GM10266 (cell line): Measurements from ENCODE around the gene EDC3.

Experiments
- DNase-seq: peaks from one replicate; pipeline ENCODE4 v3.0.0; 2012; ENCODE audit errors: extremely low spot score
- CTCF ChIP-seq: IDR thresholded peaks from 2 replicates; pipeline ENCODE4 v1.5.1; 2012; ENCODE audit warnings: mild to moderate bottlenecking, low read depth; ENCODE audit not compliant: control insufficient read depth, insufficient read depth; ENCODE audit errors: missing control alignments

EDC3 gene

GRCh38 chr15:74616996-74617395, 78.8 kb downstream of the EDC3 start:
- no peak for TF ChIP-seq CTCF
- DNase-seq, result no peak

- no peak for TF ChIP-seq CTCF
- DNase-seq, result peak; percentile 62
Observed at GRCh38 chr15:74616366-74616939, 79.4 kb downstream of the EDC3 start.

GRCh38 chr15:74615508-74616365, 80.1 kb downstream of the EDC3 start, which contains the start of gene CLK3:
Gene CLK3 (plus strand): TSS chr15:74615836. CDS start chr15:74619197, 3,361 bp downstream.
- DNase-seq, result peak; percentile 99
- no peak for TF ChIP-seq CTCF

- no peak for TF ChIP-seq CTCF
- DNase-seq, result peak; percentile 98
Observed at GRCh38 chr15:74614744-74615507, 80.9 kb downstream of the EDC3 start.

- no peak for TF ChIP-seq CTCF
Observed at GRCh38 chr15:74613953-74614743, 81.7 kb downstream of the EDC3 start.

GRCh38 chr15:74613089-74613952, 82.5 kb downstream of the EDC3 start:
- DNase-seq, result no peak

More at GRCh38 chr15:74613953-74614743, 81.7 kb downstream of the EDC3 start:
- DNase-seq, result no peak

More at GRCh38 chr15:74613089-74613952, 82.5 kb downstream of the EDC3 start:
- TF ChIP-seq CTCF, result no peak
